IMR-90 (cell line): ENCODE data around the gene DTX3L. TPM values are rescaled to one million over a fixed set of nuclear protein-coding genes. Genes with fewer than 3 reads are reported as not detected.

Experiments used
- ATAC-seq: fragments of 200-7000 bp; cut with Tn5 transposase; 2 replicates; pipeline ENCODE4 v1.9.1; 2020; ENCODE audit warnings: low read depth, mild to moderate bottlenecking, moderate library complexity
- BruUV-seq: library from RNA; stranded (reverse); fragments of 400-500 nt; replicated peaks from 2 replicates; lab custom pipeline; 2021; lab: Mats Ljungman, UMichigan
- CTCF ChIA-PET: fragments of 300-600 bp; formaldehyde crosslinking; extraction: SDS; loops from one replicate; lab custom pipeline; 2021; ENCODE audit warnings: antibody characterized with exemption; lab: Yijun Ruan, JAX
- POLR2A ChIA-PET: fragments of 300-600 bp; sonication (Branson Sonifier 250); formaldehyde crosslinking; loops from one replicate; lab custom pipeline; 2022; ENCODE audit warnings: antibody characterized with exemption; ENCODE audit not compliant: unreplicated experiment; lab: Charles Lee
- DNase-seq: peaks from one replicate; pipeline ENCODE4 v3.0.0; 2013
- H2AFZ ChIP-seq: replicated peaks from 2 replicates; pipeline ENCODE3; 2013; ENCODE audit warnings: low read length, mild to moderate bottlenecking; ENCODE audit not compliant: poor library complexity
- H2AK5ac ChIP-seq: 2 replicates; pipeline ENCODE4 v1.6.1; 2013; ENCODE audit warnings: low read depth, low read length, inconsistent platforms
- H2AK9ac ChIP-seq: replicated peaks from 2 replicates; pipeline ENCODE3; 2013; ENCODE audit warnings: mild to moderate bottlenecking, low read depth, low read length, moderate library complexity; ENCODE audit not compliant: poor library complexity
- H2BK120ac ChIP-seq: 2 replicates; pipeline ENCODE4 v1.6.1; 2013; ENCODE audit warnings: low read depth, low read length, inconsistent platforms
- H2BK15ac ChIP-seq: 3 replicates; pipeline ENCODE4 v1.6.1; 2013; ENCODE audit warnings: low read depth, low read length, inconsistent platforms
- H2BK20ac ChIP-seq: 2 replicates; pipeline ENCODE4 v1.6.1; 2013; ENCODE audit warnings: low read depth, mild to moderate bottlenecking, inconsistent platforms, low read length, moderate library complexity
- H2BK5ac ChIP-seq: 2 replicates; pipeline ENCODE4 v1.6.1; 2013; ENCODE audit warnings: mild to moderate bottlenecking, low read depth, low read length, inconsistent platforms; ENCODE audit not compliant: poor library complexity, severe bottlenecking
- H3K14ac ChIP-seq: replicated peaks from 2 replicates; pipeline ENCODE4 v1.6.1; 2013; ENCODE audit warnings: low read depth, low read length, inconsistent platforms
- H3K18ac ChIP-seq: 2 replicates; pipeline ENCODE4 v1.6.1; 2013; ENCODE audit warnings: low read depth, low read length, control low read depth
- H3K23ac ChIP-seq: 2 replicates; pipeline ENCODE4 v1.6.1; 2013; ENCODE audit warnings: low read depth, low read length, inconsistent platforms
- H3K27ac ChIP-seq: 2 replicates; pipeline ENCODE4 v1.5.1; 2013; ENCODE audit warnings: mild to moderate bottlenecking, control low read depth, low read length; ENCODE audit not compliant: insufficient read depth
- H3K27me3 ChIP-seq: 2 replicates; pipeline ENCODE4 v1.6.1; 2013; ENCODE audit warnings: low read length; ENCODE audit not compliant: control insufficient read depth, insufficient read depth
- H3K36me3 ChIP-seq: 2 replicates; pipeline ENCODE4 v1.6.1; 2013; ENCODE audit warnings: low read length, mixed read lengths; ENCODE audit not compliant: control insufficient read depth, insufficient read depth
- H3K4ac ChIP-seq: 2 replicates; pipeline ENCODE4 v1.6.1; 2013; ENCODE audit warnings: low read depth, low read length, inconsistent platforms
- H3K4me1 ChIP-seq: 2 replicates; pipeline ENCODE4 v1.6.1; 2013; ENCODE audit warnings: low read length, mixed read lengths; ENCODE audit not compliant: control insufficient read depth, insufficient read depth
- H3K4me2 ChIP-seq: 2 replicates; pipeline ENCODE4 v1.6.1; 2013; ENCODE audit warnings: low read depth, mild to moderate bottlenecking, control low read depth, low read length, moderate library complexity
- H3K4me3 ChIP-seq: 2 replicates; pipeline ENCODE4 v1.5.1; 2013; ENCODE audit warnings: low read depth, mild to moderate bottlenecking, control low read depth, low read length, moderate library complexity; ENCODE audit not compliant: insufficient read depth
- H3K56ac ChIP-seq: 2 replicates; pipeline ENCODE4 v1.6.1; 2013; ENCODE audit warnings: low read length, inconsistent platforms; ENCODE audit not compliant: insufficient read depth; ENCODE audit errors: extremely low read depth
- H3K79me1 ChIP-seq, 2 experiments: 2 replicates each; pipeline ENCODE4 v1.6.1; 2013; ENCODE audit warnings: low read length in 2 of 2, inconsistent platforms in 1 of 2, low read depth in 1 of 2
- H3K9ac ChIP-seq: 2 replicates; pipeline ENCODE4 v1.6.1; 2013; ENCODE audit warnings: low read depth, low read length, control low read depth
- H3K9me1 ChIP-seq: 2 replicates; pipeline ENCODE4 v1.6.1; 2013; ENCODE audit warnings: low read length, inconsistent platforms; ENCODE audit not compliant: insufficient read depth
- H3K9me3 ChIP-seq: 2 replicates; pipeline ENCODE4 v1.6.1; 2013; ENCODE audit warnings: low read length; ENCODE audit not compliant: control insufficient read depth, insufficient read depth
- H4K20me1 ChIP-seq: 2 replicates; pipeline ENCODE4 v1.6.1; 2013; ENCODE audit warnings: low read length, inconsistent platforms; ENCODE audit not compliant: insufficient read depth
- H4K5ac ChIP-seq: 2 replicates; pipeline ENCODE4 v1.6.1; 2013; ENCODE audit warnings: mild to moderate bottlenecking, low read depth, low read length, control low read depth
- H4K8ac ChIP-seq, 2 experiments: 2 replicates each; pipeline ENCODE4 v1.6.1; 2013; ENCODE audit warnings: low read depth in 2 of 2, low read length in 2 of 2, control low read depth in 1 of 2, inconsistent platforms in 1 of 2
- H4K91ac ChIP-seq: 2 replicates; pipeline ENCODE4 v1.6.1; 2013; ENCODE audit warnings: low read depth, low read length, inconsistent platforms; ENCODE audit not compliant: insufficient read depth
- CHD1 ChIP-seq: IDR thresholded peaks from 2 replicates; pipeline ENCODE4 v1.6.1; 2012; ENCODE audit warnings: low read depth, low read length, improper control_type of control experiment
- CTCF ChIP-seq: conservative IDR thresholded peaks from 2 replicates; pipeline ENCODE4 v1.5.1; 2012; ENCODE audit warnings: mild to moderate bottlenecking, low read depth, low read length, improper control_type of control experiment
- ELK1 ChIP-seq: fragments of 150-350 bp; IDR thresholded peaks from 2 replicates; pipeline ENCODE4 v1.6.1; 2016; ENCODE audit warnings: low read depth, mild to moderate bottlenecking, low read length, moderate library complexity, borderline replicate concordance
- FOS ChIP-seq: fragments of 150-350 bp; IDR thresholded peaks from 2 replicates; pipeline ENCODE4 v1.6.1; 2016; ENCODE audit warnings: low read depth, low read length
- MXI1 ChIP-seq: IDR thresholded peaks from 2 replicates; pipeline ENCODE4 v1.6.1; 2012; ENCODE audit warnings: low read depth, mild to moderate bottlenecking, low read length, moderate library complexity, borderline replicate concordance
- POLR2A ChIP-seq: IDR thresholded peaks from 2 replicates; pipeline ENCODE4 v1.6.1; 2012; ENCODE audit warnings: mild to moderate bottlenecking, low read depth, low read length
- RFX5 ChIP-seq: IDR thresholded peaks from 2 replicates; pipeline ENCODE4 v1.8.0; 2012; ENCODE audit warnings: low read depth, mild to moderate bottlenecking, low read length, moderate library complexity
- SMC3 ChIP-seq: fragments of 150-350 bp; IDR thresholded peaks from 2 replicates; pipeline ENCODE4 v1.6.1; 2016; ENCODE audit warnings: low read depth, mild to moderate bottlenecking, antibody characterized with exemption, low read length, moderate library complexity
- USF2 ChIP-seq: fragments of 150-350 bp; IDR thresholded peaks from 2 replicates; pipeline ENCODE4 v1.6.1; 2017; ENCODE audit warnings: mild to moderate bottlenecking, antibody characterized with exemption, low read length, low read depth
- WGBS, 2 experiments: methylation state at CpG; one replicate each; pipeline versions ENCODE4 v1.1.5 to v1.1.7; 2013; ENCODE audit warnings: missing lambda C conversion rate in 2 of 2; ENCODE audit not compliant: insufficient read length in 1 of 2; ENCODE audit errors: extremely low coverage in 2 of 2; 5-methylcytosine and 5-hydroxymethylcytosine counted together
- dilution Hi-C: fragments of 300-500 bp; cut with HindIII; formaldehyde crosslinking; loops from one replicate; pipeline ENCODE4 v1.14.3; 2018; ENCODE audit warnings: low sequenced_read_pairs; ENCODE audit not compliant: unreplicated experiment
- in situ Hi-C: fragments of 300-500 bp; cut with MboI; formaldehyde crosslinking; loops from 3 replicates; pipeline ENCODE4 v1.14.3; 2019; ENCODE audit warnings: low sequenced_read_pairs, inconsistent platforms, mixed read lengths
- intact Hi-C: fragments of 100-400 bp; cut with micrococcal nuclease; formaldehyde crosslinking; loops from 2 replicates; pipeline ENCODE4 v1.10.0; 2022
- polyA plus RNA-seq, 3 experiments: library from polyadenylated mRNA; depleted of rRNA; stranded (reverse); fragments of >200 nt; gene quantifications; 2 replicates each; pipeline ENCODE4 v1.2.3, GENCODE V29; 2012; ENCODE audit warnings: low replicate concordance in 1 of 3
- total RNA-seq: library from RNA; depleted of rRNA; stranded (reverse); fragments of >200 nt; gene quantifications from 2 replicates; pipeline ENCODE4 v1.2.3, GENCODE V29; 2012

The DTX3L gene
- total and polyA plus RNA-seq, 2 of the 4 experiments (the other 2 are of a cell fraction): 4.1 to 7.9 TPM

- peaks cover 14% of the 10 kb centered on the region for H3K27me3 ChIP-seq
- no peak overlapping the region for H3K4ac ChIP-seq
- no peak for ATAC-seq
- ChIA-PET CTCF (interaction anchor here (0.7 kb wide), 1 partner anchor 19 kb away, joined by 3 read pairs; no protein-coding TSS in a partner anchor), POLR2A (no interaction called here)
- no peak overlapping the region for H2BK20ac ChIP-seq
- H4K20me1 ChIP-seq: no peaks in the 10 kb centered on the region
- no peak overlapping the region for H2BK15ac ChIP-seq
- no peak overlapping the region for H2BK120ac ChIP-seq
- H4K91ac ChIP-seq: no peak overlapping the region
- no peak overlapping the region for H3K27ac ChIP-seq
- intact Hi-C loops (no loop called here), in situ Hi-C loops (no loop called here), dilution Hi-C loops (no loop called here)
- H4K8ac ChIP-seq: no peak overlapping the region
- no peak overlapping the region for H3K23ac ChIP-seq
- no peak overlapping the region for H3K14ac ChIP-seq
- no peak overlapping the region for H2AK5ac ChIP-seq
- no peaks in the 10 kb centered on the region for H3K9me1 ChIP-seq
- 0 out of 2 replicates have a peak, but pooled peaks cover 3% of the 10 kb centered on the region for H3K9me3 ChIP-seq
- no peak for TF ChIP-seq SMC3
- TF ChIP-seq ELK1: no peak
- TF ChIP-seq FOS: no peak
- TF ChIP-seq MXI1: no peak
- no peak for TF ChIP-seq POLR2A
- TF ChIP-seq CTCF: no peak
- no peak for TF ChIP-seq USF2
- no peak for TF ChIP-seq RFX5
- TF ChIP-seq CHD1: no peak
- BruUV-seq: no TSS peak
- no peak overlapping the region for H3K4me3 ChIP-seq
- DNase-seq: no peak
- no peaks in the 10 kb centered on the region for H3K79me1 ChIP-seq
- H3K36me3 ChIP-seq: no peaks in the 10 kb centered on the region
- no peak overlapping the region for H3K9ac ChIP-seq
- no peak overlapping the region for H3K4me2 ChIP-seq
- no peak overlapping the region for H3K56ac ChIP-seq
- H3K18ac ChIP-seq: no peak overlapping the region
- H2BK5ac ChIP-seq: no peak overlapping the region
- WGBS, 2 experiments: no CpG with 5 or more reads among the region's 5 CpGs
- H2AFZ ChIP-seq: no peak overlapping the region
- H3K4me1 ChIP-seq: no peaks in the 10 kb centered on the region
- no peak overlapping the region for H4K5ac ChIP-seq
- no peak overlapping the region for H2AK9ac ChIP-seq
Observed at GRCh38 chr3:122602011-122602710, 38.0 kb downstream of the DTX3L start.
